Measurements from ENCODE around the gene DHTKD1. TPM values are rescaled to one million over a fixed set of nuclear protein-coding genes. Genes with fewer than 3 reads are reported as not detected.

The DHTKD1 gene
- total RNA-seq, result 18.4 and 20.9 TPM in 2 replicates

- H3K27me3 ChIP-seq (ENCODE audit: control insufficient read depth, insufficient read depth, low read length), result no peaks in the 10 kb centered on the region
- peak within 1 kb of the TSS; percentile 87 for H3K4me3 ChIP-seq (ENCODE audit: low read depth, low read length)
- no peak for FAIRE-seq
- no peaks in the 10 kb centered on the region for H3K36me3 ChIP-seq (ENCODE audit: control insufficient read depth, insufficient read depth, low read length)
- peak; percentile 39 for TF ChIP-seq CTCF (IDR thresholded peaks at IDR 0.05; ENCODE audit: insufficient read depth, low read length, severe bottlenecking)
- DNase-seq (ENCODE audit: low read depth), result peak; percentile 94
Measured at GRCh38 chr10:12068449-12069269, at the start of gene DHTKD1. Gene DHTKD1, plus strand, starts transcription at chr10:12068954. Its CDS starts 80 bp downstream, at chr10:12069034.

- Histone ChIP-seq H3K27me3 (ENCODE audit: control insufficient read depth, insufficient read depth, low read length) (no peaks in the 10 kb centered on the region), H3K36me3 (ENCODE audit: control insufficient read depth, insufficient read depth, low read length) (peaks cover 2% of the 10 kb centered on the region), H3K4me3 (ENCODE audit: low read depth, low read length) (no peak overlapping the region)
- no peak for FAIRE-seq
- no peak for DNase-seq (ENCODE audit: low read depth)
- TF ChIP-seq CTCF (IDR thresholded peaks at IDR 0.05; ENCODE audit: insufficient read depth, low read length, severe bottlenecking), result no peak
Measured at GRCh38 chr10:12019283-12019971, 49.3 kb upstream of the DHTKD1 start.

- DNase-seq (ENCODE audit: low read depth), result no peak
- H3K27me3 ChIP-seq (ENCODE audit: control insufficient read depth, insufficient read depth, low read length), result no peaks in the 10 kb centered on the region
- no peak for TF ChIP-seq CTCF (IDR thresholded peaks at IDR 0.05; ENCODE audit: insufficient read depth, low read length, severe bottlenecking)
- peaks cover 2% of the 10 kb centered on the region for H3K36me3 ChIP-seq (ENCODE audit: control insufficient read depth, insufficient read depth, low read length)
- no peak for FAIRE-seq
- no peak overlapping the region for H3K4me3 ChIP-seq (ENCODE audit: low read depth, low read length)
Measured at GRCh38 chr10:12020574-12020973, 48.2 kb upstream of the DHTKD1 start.

GRCh38 chr10:12022580-12023257, 46.0 kb upstream of the DHTKD1 start:
- Histone ChIP-seq H3K4me3 (ENCODE audit: low read depth, low read length) (no peak overlapping the region), H3K27me3 (ENCODE audit: control insufficient read depth, insufficient read depth, low read length) (no peaks in the 10 kb centered on the region), H3K36me3 (ENCODE audit: control insufficient read depth, insufficient read depth, low read length) (peaks cover 2% of the 10 kb centered on the region)
- no peak for TF ChIP-seq CTCF (IDR thresholded peaks at IDR 0.05; ENCODE audit: insufficient read depth, low read length, severe bottlenecking)
- no peak for FAIRE-seq
- DNase-seq (ENCODE audit: low read depth), result no peak

- DNase-seq (ENCODE audit: low read depth), result no peak
- FAIRE-seq, result no peak
- Histone ChIP-seq H3K27me3 (ENCODE audit: control insufficient read depth, insufficient read depth, low read length) (no peaks in the 10 kb centered on the region), H3K4me3 (ENCODE audit: low read depth, low read length) (no peak overlapping the region), H3K36me3 (ENCODE audit: control insufficient read depth, insufficient read depth, low read length) (peaks cover 2% of the 10 kb centered on the region)
- no peak for TF ChIP-seq CTCF (IDR thresholded peaks at IDR 0.05; ENCODE audit: insufficient read depth, low read length, severe bottlenecking)
Measured at GRCh38 chr10:12025591-12025990, 43.2 kb upstream of the DHTKD1 start.
